Left ventricle myocardium inferior (tissue), 1 donor: ENCODE data around the gene MRPL52. TPM values are rescaled to one million over a fixed set of nuclear protein-coding genes. Genes with fewer than 3 reads are reported as not detected.

Experiments
- DNase-seq: peaks from one replicate; pipeline ENCODE4 v3.0.0-alpha.2; 2020
- H3K27ac ChIP-seq: fragments of 200-600 bp; replicated peaks from 2 replicates; pipeline ENCODE4 v1.8.0; 2021
- H3K27me3 ChIP-seq: fragments of 200-600 bp; 2 replicates; pipeline ENCODE4 v1.8.0; 2021; ENCODE audit warnings: low read depth
- H3K36me3 ChIP-seq: fragments of 200-600 bp; 2 replicates; pipeline ENCODE4 v1.8.0; 2021
- H3K4me1 ChIP-seq: fragments of 200-600 bp; 2 replicates; pipeline ENCODE4 v1.8.0; 2021
- H3K4me3 ChIP-seq: fragments of 200-600 bp; 2 replicates; pipeline ENCODE4 v1.8.0; 2021; ENCODE audit warnings: mild to moderate bottlenecking, moderate library complexity
- H3K9me3 ChIP-seq: fragments of 200-600 bp; replicated peaks from 2 replicates; pipeline ENCODE4 v1.8.0; 2021
- CTCF ChIP-seq: fragments of 200-600 bp; IDR thresholded peaks from 2 replicates; pipeline ENCODE4 v1.8.0; 2021; ENCODE audit warnings: antibody characterized with exemption, mild to moderate bottlenecking, borderline replicate concordance
- intact Hi-C: fragments of 100-400 bp; cut with micrococcal nuclease; formaldehyde crosslinking; loops from one replicate; pipeline ENCODE4 v1.11.0; 2022
- total RNA-seq: library from RNA; stranded (reverse); fragmentation: NEBNext Ultra II Directional; extraction: Animal tissue kit (Norgen Biotek cat#: 25700); gene quantifications from one replicate; pipeline ENCODE4 v1.2.1, GENCODE V29; 2021
- donor health status: DM: no; HTN: yes; CAD: no; lungs with severe emphysema.

Gene MRPL52
- total RNA-seq, 1 donor from 2014 or later: 110 TPM

DNA sequence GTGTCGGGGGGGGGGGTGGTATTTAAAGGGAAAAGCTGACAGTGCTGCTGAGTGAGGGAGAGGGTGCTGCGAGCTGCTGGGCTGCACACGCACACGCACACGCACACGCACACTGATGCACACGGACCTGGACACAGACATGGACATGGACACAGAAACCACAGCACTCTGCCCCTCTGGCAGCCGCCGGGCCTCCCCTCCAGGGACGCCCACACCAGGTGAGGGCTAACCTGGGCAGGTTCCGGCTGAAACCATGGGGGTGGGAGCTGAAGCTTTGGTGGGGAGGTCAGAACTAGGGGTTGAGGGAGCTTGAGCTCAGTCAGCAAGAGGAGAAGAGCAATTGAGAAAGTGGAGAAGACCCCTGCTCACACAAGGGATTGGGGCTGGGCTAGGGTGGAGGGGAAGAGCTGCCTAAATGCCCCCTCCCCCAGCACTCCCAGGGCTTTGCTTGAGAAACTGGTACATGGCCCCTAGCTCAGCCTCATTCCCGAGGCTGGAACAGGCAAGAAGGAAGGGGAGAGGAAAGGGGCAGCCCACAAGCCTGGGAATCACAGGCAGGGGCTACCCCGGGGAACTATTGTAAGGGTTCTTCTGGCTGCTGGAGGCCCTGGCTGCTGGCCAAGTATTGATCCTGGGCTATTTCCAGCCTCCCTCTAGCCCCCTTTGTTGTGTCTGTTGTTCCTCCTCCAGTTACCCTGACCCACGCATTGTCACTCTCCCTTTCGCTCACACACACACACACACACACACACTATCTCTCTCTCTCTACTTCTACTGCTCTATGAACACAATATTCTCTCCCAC lies 53.7 kb downstream of the MRPL52 start, which contains the start of gene REM2:
Gene REM2, plus strand, starts transcription at position 50 of the 804 bp plus-strand sequence. Its CDS starts 66 bp downstream, at position 116.
- H3K27me3 ChIP-seq: peaks cover 19% of the 10 kb centered on the region
- peaks cover 20% of the 10 kb centered on the region for H3K4me1 ChIP-seq
- H3K27ac ChIP-seq: no peak within 1 kb of the TSS
- no peaks in the 10 kb centered on the region for H3K9me3 ChIP-seq
- no peak for TF ChIP-seq CTCF
- H3K36me3 ChIP-seq: peaks cover 9% of the 10 kb centered on the region
- intact Hi-C loops: no loop called here
- DNase-seq: no peak
- H3K4me3 ChIP-seq: no peak within 1 kb of the TSS

- no peak overlapping the region for H3K27ac ChIP-seq
- H3K36me3 ChIP-seq: peaks cover 3% of the 10 kb centered on the region
- no peak overlapping the region for H3K4me3 ChIP-seq
- TF ChIP-seq CTCF: no peak
- peaks cover 19% of the 10 kb centered on the region for H3K27me3 ChIP-seq
- intact Hi-C loops: no loop called here
- no peaks in the 10 kb centered on the region for H3K9me3 ChIP-seq
- no peak for DNase-seq
- H3K4me1 ChIP-seq: peaks cover 20% of the 10 kb centered on the region
These were observed 54.5 kb downstream of the MRPL52 start for GRCh38 chr14:22884076-22884737.

Other genes with a start within 250 kb of the MRPL52 start
- gene DAD1, start 240.7 kb upstream of the MRPL52 start, total RNA-seq: 118 TPM
- 23.2 TPM for gene ABHD4, start 231.6 kb upstream of the MRPL52 start, total RNA-seq
- not detected for gene OR6J1, start 185.5 kb upstream of the MRPL52 start, total RNA-seq
- 182 TPM for gene OXA1L, start 63.2 kb upstream of the MRPL52 start, total RNA-seq
- 4.6 TPM for gene SLC7A7, start 14.5 kb upstream of the MRPL52 start, total RNA-seq
- 22.1 TPM for gene MMP14, start 6.7 kb downstream of the MRPL52 start, total RNA-seq
- gene LRP10, start 41.9 kb downstream of the MRPL52 start, total RNA-seq: 48.3 TPM
- gene REM2, start 53.3 kb downstream of the MRPL52 start, total RNA-seq: not detected
- 42.1 TPM for gene RBM23, start 89.3 kb downstream of the MRPL52 start, total RNA-seq
- gene PRMT5, start 99.5 kb downstream of the MRPL52 start, total RNA-seq: 59.0 TPM
- gene HAUS4, start 127.2 kb downstream of the MRPL52 start, total RNA-seq: 17.9 TPM
- 7.2 TPM for gene AJUBA, start 152.7 kb downstream of the MRPL52 start, total RNA-seq
- 4.9 TPM for gene C14orf93, start 180.3 kb downstream of the MRPL52 start, total RNA-seq
- 118 TPM for gene PSMB5, start 205.0 kb downstream of the MRPL52 start, total RNA-seq
- gene PSMB11, start 212.3 kb downstream of the MRPL52 start, total RNA-seq: not detected
- 2.1 TPM for gene CDH24, start 227.6 kb downstream of the MRPL52 start, total RNA-seq